Gastrocnemius medialis (tissue), 4 donors: ENCODE measurements around the gene DAPK3.

Experiments
- POLR2A ChIP-seq, 2 donors: fragments of 450-650 bp; IDR thresholded peaks; one replicate each; pipeline ENCODE4 v1.6.1; 2017; ENCODE audit warnings: antibody characterized with exemption in 2 of 2, mild to moderate bottlenecking in 2 of 2, moderate library complexity in 2 of 2
- TF ChIP-seq, protein P1 (sequence below), 5 experiments: fragments of 450-650 bp in 3 of 5; fragments of 200-600 bp in 2 of 5; sonication (generic) in 2 of 5; IDR thresholded peaks in 4 of 5; conservative IDR thresholded peaks in 1 of 5; 1 replicate in 4 of 5; 2 replicates in 1 of 5; pipeline ENCODE4 v1.5.1; 2016 to 2019; ENCODE audit warnings: antibody characterized with exemption in 5 of 5, mild to moderate bottlenecking in 3 of 5, moderate library complexity in 3 of 5

DNA sequence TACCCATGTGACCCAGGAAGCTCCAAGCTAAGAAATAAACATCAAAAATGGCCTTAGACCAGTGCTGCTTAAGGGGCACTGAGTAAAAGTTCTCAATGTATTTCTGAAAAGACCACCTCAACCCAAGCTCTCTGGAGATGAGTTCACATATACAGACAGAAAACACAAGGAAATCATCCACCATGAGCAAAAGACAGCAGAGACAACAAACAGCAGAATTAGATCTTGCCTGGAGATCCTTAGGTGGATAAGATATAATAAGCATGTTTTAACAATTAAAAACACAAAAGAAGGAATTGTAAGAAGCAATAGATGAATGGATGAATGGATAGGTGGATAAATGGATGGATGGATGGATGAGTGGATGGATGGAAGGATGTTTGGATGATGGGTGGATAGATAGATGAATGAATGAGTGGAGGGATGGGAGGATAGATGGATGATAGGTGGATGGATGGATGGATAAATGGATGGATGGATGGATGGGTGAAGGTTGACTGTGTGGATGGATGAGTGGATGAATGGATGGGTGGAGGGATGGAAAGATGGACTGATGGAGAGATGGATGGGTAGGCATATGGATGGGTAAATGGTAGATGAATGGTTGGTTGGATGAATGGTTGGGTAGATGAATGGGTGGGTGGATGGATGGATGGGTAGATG, 47.7 kb downstream of the DAPK3 start:
- no peak for TF ChIP-seq POLR2A (IDR thresholded peaks at IDR 0.05)
- TF ChIP-seq, protein P1, sequence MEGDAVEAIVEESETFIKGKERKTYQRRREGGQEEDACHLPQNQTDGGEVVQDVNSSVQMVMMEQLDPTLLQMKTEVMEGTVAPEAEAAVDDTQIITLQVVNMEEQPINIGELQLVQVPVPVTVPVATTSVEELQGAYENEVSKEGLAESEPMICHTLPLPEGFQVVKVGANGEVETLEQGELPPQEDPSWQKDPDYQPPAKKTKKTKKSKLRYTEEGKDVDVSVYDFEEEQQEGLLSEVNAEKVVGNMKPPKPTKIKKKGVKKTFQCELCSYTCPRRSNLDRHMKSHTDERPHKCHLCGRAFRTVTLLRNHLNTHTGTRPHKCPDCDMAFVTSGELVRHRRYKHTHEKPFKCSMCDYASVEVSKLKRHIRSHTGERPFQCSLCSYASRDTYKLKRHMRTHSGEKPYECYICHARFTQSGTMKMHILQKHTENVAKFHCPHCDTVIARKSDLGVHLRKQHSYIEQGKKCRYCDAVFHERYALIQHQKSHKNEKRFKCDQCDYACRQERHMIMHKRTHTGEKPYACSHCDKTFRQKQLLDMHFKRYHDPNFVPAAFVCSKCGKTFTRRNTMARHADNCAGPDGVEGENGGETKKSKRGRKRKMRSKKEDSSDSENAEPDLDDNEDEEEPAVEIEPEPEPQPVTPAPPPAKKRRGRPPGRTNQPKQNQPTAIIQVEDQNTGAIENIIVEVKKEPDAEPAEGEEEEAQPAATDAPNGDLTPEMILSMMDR (IDR thresholded peaks at IDR 0.05 in 4 of 5, conservative IDR thresholded peaks at IDR 0.05 in 1 of 5): no peak
